ENCODE data around the gene MPRIP.

- TF ChIP-seq, protein P1, sequence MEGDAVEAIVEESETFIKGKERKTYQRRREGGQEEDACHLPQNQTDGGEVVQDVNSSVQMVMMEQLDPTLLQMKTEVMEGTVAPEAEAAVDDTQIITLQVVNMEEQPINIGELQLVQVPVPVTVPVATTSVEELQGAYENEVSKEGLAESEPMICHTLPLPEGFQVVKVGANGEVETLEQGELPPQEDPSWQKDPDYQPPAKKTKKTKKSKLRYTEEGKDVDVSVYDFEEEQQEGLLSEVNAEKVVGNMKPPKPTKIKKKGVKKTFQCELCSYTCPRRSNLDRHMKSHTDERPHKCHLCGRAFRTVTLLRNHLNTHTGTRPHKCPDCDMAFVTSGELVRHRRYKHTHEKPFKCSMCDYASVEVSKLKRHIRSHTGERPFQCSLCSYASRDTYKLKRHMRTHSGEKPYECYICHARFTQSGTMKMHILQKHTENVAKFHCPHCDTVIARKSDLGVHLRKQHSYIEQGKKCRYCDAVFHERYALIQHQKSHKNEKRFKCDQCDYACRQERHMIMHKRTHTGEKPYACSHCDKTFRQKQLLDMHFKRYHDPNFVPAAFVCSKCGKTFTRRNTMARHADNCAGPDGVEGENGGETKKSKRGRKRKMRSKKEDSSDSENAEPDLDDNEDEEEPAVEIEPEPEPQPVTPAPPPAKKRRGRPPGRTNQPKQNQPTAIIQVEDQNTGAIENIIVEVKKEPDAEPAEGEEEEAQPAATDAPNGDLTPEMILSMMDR (optimal IDR thresholded peaks at IDR 0.05 in 1 of 3, IDR thresholded peaks at IDR 0.05 in 1 of 3, conservative IDR thresholded peaks at IDR 0.05 in 1 of 3; ENCODE audit: extremely low read depth in 1 of 3, insufficient read depth in 2 of 3, low read length in 3 of 3) = no peak
- TF ChIP-seq EZH2 (IDR thresholded peaks at IDR 0.05; ENCODE audit: low read length) = no peak
These were observed 147.3 kb downstream of the MPRIP start for GRCh38 chr17:17189559-17189958.
